ENCODE measurements around the gene BSCL2. TPM values are rescaled to one million over a fixed set of nuclear protein-coding genes. Genes with fewer than 3 reads are reported as not detected.

BSCL2 gene
- total RNA-seq, 1 experiment from 2014 or later: 82.1 TPM

- Histone ChIP-seq H3K4me3 (ENCODE audit: low read depth in 2 of 2, low read length in 2 of 2) (no peak overlapping the region), H3K27ac (ENCODE audit: low read length) (no peak overlapping the region; the same call in 1 of the 2 replicates), H3K36me3 (ENCODE audit: control insufficient read depth, insufficient read depth, low read length) (0 out of 2 replicates have a peak, but pooled peaks cover 5% of the 10 kb centered on the region), H3K9me3 (ENCODE audit: control insufficient read depth, insufficient read depth, low read depth, low read length) (no peaks in the 10 kb centered on the region), H3K27me3 (ENCODE audit: control insufficient read depth, insufficient read depth, low read length) (no peaks in the 10 kb centered on the region), H3K4me1 (ENCODE audit: control insufficient read depth, insufficient read depth, low read length) (peaks cover 18% of the 10 kb centered on the region)
- ChIA-PET CTCF (interaction anchor here (0.6 kb wide), 1 partner anchor 105 kb away, joined by 3 read pairs; the partner anchor contains the start of gene ZBTB3), POLR2A (interaction anchor here (0.6 to 0.8 kb wide), 3 partner anchors 16 to 95 kb away, joined by 3 to 20 read pairs (median 4); partner anchors contain the start of genes C11orf98 and CSKMT)
- TF ChIP-seq POLR2AphosphoS5 (IDR thresholded peaks at IDR 0.05; ENCODE audit: low read depth, low read length) (no peak), TCF7L2 (IDR thresholded peaks at IDR 0.05; ENCODE audit: low read depth, low read length) (no peak), SIN3A (IDR thresholded peaks at IDR 0.05; ENCODE audit: borderline replicate concordance, insufficient read depth, low read depth, low read length) (no peak)
- TF ChIP-seq, protein P1, sequence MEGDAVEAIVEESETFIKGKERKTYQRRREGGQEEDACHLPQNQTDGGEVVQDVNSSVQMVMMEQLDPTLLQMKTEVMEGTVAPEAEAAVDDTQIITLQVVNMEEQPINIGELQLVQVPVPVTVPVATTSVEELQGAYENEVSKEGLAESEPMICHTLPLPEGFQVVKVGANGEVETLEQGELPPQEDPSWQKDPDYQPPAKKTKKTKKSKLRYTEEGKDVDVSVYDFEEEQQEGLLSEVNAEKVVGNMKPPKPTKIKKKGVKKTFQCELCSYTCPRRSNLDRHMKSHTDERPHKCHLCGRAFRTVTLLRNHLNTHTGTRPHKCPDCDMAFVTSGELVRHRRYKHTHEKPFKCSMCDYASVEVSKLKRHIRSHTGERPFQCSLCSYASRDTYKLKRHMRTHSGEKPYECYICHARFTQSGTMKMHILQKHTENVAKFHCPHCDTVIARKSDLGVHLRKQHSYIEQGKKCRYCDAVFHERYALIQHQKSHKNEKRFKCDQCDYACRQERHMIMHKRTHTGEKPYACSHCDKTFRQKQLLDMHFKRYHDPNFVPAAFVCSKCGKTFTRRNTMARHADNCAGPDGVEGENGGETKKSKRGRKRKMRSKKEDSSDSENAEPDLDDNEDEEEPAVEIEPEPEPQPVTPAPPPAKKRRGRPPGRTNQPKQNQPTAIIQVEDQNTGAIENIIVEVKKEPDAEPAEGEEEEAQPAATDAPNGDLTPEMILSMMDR (IDR thresholded peaks at IDR 0.05): no peak
- TF ChIP-seq, protein P2, sequence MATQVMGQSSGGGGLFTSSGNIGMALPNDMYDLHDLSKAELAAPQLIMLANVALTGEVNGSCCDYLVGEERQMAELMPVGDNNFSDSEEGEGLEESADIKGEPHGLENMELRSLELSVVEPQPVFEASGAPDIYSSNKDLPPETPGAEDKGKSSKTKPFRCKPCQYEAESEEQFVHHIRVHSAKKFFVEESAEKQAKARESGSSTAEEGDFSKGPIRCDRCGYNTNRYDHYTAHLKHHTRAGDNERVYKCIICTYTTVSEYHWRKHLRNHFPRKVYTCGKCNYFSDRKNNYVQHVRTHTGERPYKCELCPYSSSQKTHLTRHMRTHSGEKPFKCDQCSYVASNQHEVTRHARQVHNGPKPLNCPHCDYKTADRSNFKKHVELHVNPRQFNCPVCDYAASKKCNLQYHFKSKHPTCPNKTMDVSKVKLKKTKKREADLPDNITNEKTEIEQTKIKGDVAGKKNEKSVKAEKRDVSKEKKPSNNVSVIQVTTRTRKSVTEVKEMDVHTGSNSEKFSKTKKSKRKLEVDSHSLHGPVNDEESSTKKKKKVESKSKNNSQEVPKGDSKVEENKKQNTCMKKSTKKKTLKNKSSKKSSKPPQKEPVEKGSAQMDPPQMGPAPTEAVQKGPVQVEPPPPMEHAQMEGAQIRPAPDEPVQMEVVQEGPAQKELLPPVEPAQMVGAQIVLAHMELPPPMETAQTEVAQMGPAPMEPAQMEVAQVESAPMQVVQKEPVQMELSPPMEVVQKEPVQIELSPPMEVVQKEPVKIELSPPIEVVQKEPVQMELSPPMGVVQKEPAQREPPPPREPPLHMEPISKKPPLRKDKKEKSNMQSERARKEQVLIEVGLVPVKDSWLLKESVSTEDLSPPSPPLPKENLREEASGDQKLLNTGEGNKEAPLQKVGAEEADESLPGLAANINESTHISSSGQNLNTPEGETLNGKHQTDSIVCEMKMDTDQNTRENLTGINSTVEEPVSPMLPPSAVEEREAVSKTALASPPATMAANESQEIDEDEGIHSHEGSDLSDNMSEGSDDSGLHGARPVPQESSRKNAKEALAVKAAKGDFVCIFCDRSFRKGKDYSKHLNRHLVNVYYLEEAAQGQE (IDR thresholded peaks at IDR 0.05; ENCODE audit: insufficient read depth in 1 of 2, low read depth in 2 of 2, low read length in 1 of 2): no peak
- no TSS peak for BruUV-seq (replicated peaks)
- ATAC-seq: no peak
- intact Hi-C loops (cut with micrococcal nuclease; ENCODE audit: unreplicated experiment) (no loop called here), in situ Hi-C loops (cut with HindIII; ENCODE audit: low pct_unique_long_range_greater_than_20kb, low sequenced_read_pairs) (no loop called here)
- no peak for DNase-seq (ENCODE audit: low read depth, low spot score)
Observed at GRCh38 chr11:62648185-62648966, 58.8 kb downstream of the BSCL2 start.

GRCh38 chr11:62647609-62648005 is 59.6 kb downstream of the BSCL2 start:
- Histone ChIP-seq H3K27ac (ENCODE audit: low read length) (no peak overlapping the region; the same call in 1 of the 2 replicates), H3K9me3 (ENCODE audit: control insufficient read depth, insufficient read depth, low read depth, low read length) (no peaks in the 10 kb centered on the region), H3K4me1 (ENCODE audit: control insufficient read depth, insufficient read depth, low read length) (peaks cover 21% of the 10 kb centered on the region), H3K36me3 (ENCODE audit: control insufficient read depth, insufficient read depth, low read length) (0 out of 2 replicates have a peak, but pooled peaks cover 2% of the 10 kb centered on the region), H3K4me3 (ENCODE audit: low read depth in 2 of 2, low read length in 2 of 2) (no peak overlapping the region), H3K27me3 (ENCODE audit: control insufficient read depth, insufficient read depth, low read length) (no peaks in the 10 kb centered on the region)
- TF ChIP-seq POLR2AphosphoS5 (IDR thresholded peaks at IDR 0.05; ENCODE audit: low read depth, low read length) (no peak), SIN3A (IDR thresholded peaks at IDR 0.05; ENCODE audit: borderline replicate concordance, insufficient read depth, low read depth, low read length) (no peak), TCF7L2 (IDR thresholded peaks at IDR 0.05; ENCODE audit: low read depth, low read length) (no peak)
- TF ChIP-seq, protein P1 (IDR thresholded peaks at IDR 0.05): no peak
- TF ChIP-seq, protein P2 (IDR thresholded peaks at IDR 0.05; ENCODE audit: insufficient read depth in 1 of 2, low read depth in 2 of 2, low read length in 1 of 2): no peak
- POLR2A ChIA-PET: interaction anchor here (0.6 kb wide), 1 partner anchor 95 kb away, joined by 3 read pairs; no protein-coding TSS in a partner anchor
- CTCF ChIA-PET: interaction anchor here (0.6 kb wide), 1 partner anchor 106 kb away, joined by 3 read pairs; the partner anchor contains the start of gene ZBTB3
- intact Hi-C loops (cut with micrococcal nuclease; ENCODE audit: unreplicated experiment) (no loop called here), in situ Hi-C loops (cut with HindIII; ENCODE audit: low pct_unique_long_range_greater_than_20kb, low sequenced_read_pairs) (no loop called here)
- DNase-seq (ENCODE audit: low read depth, low spot score) (no peak), ATAC-seq (no peak)
- BruUV-seq (replicated peaks): no TSS peak

All from Panc1 (cell line).